Esophagus mucosa (tissue), 1 donor: ENCODE measurements around the gene EEFSEC. TPM values are rescaled to one million over a fixed set of nuclear protein-coding genes. Genes with fewer than 3 reads are reported as not detected.

ENCODE experiments used
- ATAC-seq: fragments of 200-7000 bp; cut with Tn5 transposase; one replicate; pipeline ENCODE4 v1.9.1; 2020
- total RNA-seq: library from RNA; stranded (reverse); gene quantifications from one replicate; pipeline ENCODE4 v1.2.4, GENCODE V29; 2023
- donor health status: DM: yes; HTN: yes; CAD: no.

Gene EEFSEC, protein sequence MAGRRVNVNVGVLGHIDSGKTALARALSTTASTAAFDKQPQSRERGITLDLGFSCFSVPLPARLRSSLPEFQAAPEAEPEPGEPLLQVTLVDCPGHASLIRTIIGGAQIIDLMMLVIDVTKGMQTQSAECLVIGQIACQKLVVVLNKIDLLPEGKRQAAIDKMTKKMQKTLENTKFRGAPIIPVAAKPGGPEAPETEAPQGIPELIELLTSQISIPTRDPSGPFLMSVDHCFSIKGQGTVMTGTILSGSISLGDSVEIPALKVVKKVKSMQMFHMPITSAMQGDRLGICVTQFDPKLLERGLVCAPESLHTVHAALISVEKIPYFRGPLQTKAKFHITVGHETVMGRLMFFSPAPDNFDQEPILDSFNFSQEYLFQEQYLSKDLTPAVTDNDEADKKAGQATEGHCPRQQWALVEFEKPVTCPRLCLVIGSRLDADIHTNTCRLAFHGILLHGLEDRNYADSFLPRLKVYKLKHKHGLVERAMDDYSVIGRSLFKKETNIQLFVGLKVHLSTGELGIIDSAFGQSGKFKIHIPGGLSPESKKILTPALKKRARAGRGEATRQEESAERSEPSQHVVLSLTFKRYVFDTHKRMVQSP
- total RNA-seq = 10.4 TPM

GRCh38 chr3:128153156-128154041, at the start of gene EEFSEC:
TSS of gene EEFSEC (plus strand) at chr3:128153481. CDS start at chr3:128153508, 27 bp downstream.
- ATAC-seq = peak; percentile 94

GRCh38 chr3:128107834-128108233, 45.4 kb upstream of the EEFSEC start:
- no peak for ATAC-seq

DNA sequence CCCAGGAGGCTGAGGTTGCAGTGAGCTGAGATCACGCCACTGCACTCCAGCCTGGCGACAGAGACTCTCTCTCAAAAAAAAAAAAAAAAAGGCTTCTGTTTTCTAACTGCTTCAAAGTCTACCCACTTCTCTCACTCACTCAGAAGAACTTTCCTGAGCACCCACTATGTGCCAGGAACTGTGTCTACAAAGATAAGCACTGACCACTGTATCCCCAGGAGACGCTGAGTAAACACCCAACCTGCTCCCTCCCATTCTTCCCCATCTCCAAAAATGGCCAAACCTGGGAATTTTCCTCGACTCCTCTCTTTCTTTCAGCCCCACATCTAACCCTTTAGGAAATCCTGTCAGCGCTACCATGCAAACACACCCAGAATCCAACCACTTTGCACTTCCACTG, 42.1 kb upstream of the EEFSEC start:
- ATAC-seq = no peak

GRCh38 chr3:128112357-128112968, 40.8 kb upstream of the EEFSEC start:
- ATAC-seq = peak; percentile 43

DNA sequence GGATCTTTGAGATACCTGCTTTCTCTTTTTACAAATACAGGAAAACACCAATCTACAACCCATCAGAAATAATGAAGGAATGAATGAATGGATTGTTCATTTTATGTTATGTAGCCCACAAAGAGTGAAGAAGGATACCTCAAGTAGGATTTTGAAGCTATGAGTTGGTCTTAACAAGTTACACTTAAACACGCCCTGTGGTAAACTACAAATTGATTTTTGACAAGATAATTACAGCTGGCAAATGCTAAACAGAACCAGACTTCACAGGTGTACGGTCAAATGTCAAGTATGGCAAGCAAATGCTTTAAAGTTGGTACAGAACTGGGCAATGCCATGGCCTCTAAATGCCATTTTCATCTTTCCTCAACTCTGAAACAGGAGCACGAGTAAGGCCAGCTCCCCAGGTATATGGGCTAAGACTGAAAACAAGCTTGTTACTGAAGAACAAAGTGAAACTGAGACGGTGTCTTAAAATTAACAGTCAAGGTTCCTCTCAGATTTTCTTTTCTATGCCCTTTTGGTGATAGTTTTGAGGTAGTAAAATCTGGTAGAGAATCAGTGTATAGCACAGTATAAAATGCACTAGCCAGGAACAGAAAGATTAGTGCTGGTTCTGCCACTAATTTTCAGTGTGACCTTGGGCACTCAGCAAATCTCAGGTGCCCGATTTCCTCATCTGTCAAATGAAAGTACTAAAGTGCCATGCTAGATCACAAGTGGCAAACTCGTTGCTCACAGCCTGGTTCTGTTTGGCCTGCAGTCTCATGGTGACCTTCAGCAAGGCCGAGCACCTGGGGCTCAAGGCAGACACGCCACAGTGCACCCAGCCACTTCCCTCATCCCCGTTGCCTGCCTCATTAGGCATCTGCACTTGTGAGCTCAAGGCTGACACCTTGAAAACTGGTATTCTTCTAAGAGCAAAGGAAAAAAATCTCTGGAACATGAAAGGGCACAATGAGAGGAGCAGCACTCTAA, 39.2 kb upstream of the EEFSEC start:
- no peak for ATAC-seq

GRCh38 chr3:128122013-128122412, 31.3 kb upstream of the EEFSEC start:
- no peak for ATAC-seq

- no peak for ATAC-seq
Measured at GRCh38 chr3:128123156-128123537, 30.1 kb upstream of the EEFSEC start.

GRCh38 chr3:128123538-128124368, 29.5 kb upstream of the EEFSEC start, which contains the start of gene RUVBL1:
TSS of gene RUVBL1 (minus strand) at chr3:128123812. CDS start at chr3:128123724, 88 bp downstream.
- ATAC-seq = peak; percentile 100

DNA sequence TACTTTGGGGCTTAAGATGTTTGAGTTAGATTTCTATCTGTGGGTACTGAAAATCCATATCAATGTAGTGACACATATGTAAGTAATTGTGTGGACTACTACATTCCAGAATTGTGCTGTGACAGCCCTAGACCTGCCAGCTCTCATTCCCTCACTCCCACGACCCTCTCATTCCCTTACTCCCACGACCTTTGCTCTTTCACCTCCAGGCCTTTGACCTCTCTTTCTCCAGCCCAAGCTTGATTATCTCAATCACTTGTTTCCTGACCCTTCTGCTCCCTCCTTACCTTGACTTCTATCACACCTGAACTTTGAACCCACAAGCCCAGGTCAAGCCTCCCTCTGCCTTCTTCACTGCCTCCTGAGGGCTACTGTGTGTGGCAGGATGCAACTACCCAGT, 26.0 kb upstream of the EEFSEC start:
- ATAC-seq = no peak

DNA sequence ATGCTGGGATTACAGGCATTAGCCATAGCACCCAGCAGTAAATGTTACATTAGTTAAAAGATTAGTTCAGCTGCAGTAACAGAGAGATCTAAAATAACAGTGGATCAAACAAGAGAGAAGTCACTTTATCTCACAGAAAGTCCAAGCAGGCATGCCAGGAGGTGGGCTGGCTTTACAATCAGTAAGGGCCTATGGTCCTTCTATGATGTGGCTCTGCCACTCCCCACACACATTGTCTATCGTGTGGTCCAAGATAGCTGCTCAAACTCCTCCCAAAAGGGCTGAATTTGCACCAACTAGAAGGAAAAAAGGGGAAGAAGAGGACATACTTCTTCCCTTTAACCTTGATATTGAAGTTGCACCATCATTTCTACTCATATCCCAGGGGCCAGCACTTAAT, 25.0 kb upstream of the EEFSEC start:
- ATAC-seq = no peak

- no peak for ATAC-seq
Measured at GRCh38 chr3:128131897-128132646, 21.2 kb upstream of the EEFSEC start.

DNA sequence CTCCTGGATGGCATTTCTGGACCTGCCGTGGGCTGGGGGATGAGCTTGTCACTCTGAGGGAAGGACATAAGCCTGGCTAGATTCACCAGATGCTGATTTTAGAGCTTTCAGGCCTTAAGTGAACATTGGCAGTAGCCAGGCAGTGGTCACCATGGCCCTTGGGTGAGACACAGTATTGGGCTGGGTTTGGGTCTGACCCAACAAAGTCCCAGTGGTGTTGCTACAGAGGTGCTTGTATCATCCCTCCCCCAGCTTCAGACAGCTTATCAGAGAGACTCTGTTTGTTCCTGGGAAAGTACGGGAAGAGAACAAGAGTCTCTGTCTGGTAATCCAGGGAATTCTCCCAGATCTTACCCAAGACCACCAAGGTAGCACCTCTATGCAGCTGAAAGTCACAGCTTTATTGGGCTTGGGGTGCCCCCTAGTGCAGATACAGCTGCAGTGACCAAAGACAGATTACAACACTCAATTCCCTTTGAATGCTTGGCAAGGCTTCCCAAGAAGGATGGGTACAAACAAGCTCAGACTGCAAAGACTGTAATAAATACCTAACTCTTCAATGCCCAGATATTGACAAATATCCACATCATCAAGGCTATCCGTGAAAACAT, 19.9 kb upstream of the EEFSEC start:
- peak; percentile 46 for ATAC-seq

DNA sequence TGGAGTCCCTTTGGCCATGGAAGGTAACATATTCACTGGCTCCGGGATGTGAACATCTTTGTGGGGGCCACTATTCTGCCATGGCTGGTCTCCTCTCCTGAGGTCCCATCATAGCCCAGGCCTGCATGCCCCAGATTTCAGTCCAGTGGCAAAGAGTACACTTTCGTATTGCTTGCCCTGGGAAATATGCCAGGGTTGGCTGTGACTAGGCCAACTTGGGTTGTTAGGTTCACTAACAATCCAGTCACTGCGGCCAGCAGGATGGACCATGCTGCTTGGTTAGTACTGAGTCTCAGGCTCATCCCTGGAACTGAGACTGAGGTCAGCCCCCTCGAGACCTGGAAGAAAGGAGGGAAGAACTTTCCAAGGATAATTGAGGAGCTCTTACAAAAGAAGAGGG, 9.8 kb upstream of the EEFSEC start:
- ATAC-seq = no peak

GRCh38 chr3:128144512-128145187, 8.6 kb upstream of the EEFSEC start:
- no peak for ATAC-seq

DNA sequence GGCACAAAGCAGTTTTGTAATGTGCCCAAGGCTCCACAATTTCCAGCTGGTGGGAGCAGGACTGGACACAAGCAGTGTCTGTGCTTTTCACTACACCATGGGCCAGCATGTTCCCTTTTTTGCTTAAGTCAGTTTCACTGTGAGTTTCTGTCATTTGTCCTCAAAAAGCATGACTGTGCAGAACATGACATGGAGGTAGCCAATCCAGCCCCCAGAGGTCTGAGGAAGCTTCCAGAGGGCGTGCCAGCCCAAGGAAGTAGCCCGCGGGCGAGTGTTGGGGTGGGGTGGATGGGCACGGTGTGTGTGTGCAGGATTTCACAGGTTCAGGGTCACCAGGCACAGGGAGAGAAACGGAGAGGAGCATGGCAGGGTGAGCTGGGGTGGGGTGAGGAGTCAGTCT, 8.0 kb upstream of the EEFSEC start:
- ATAC-seq = no peak

GRCh38 chr3:128146201-128146600, 7.1 kb upstream of the EEFSEC start:
- ATAC-seq = no peak

- no peak for ATAC-seq
Measured at GRCh38 chr3:128149650-128150049, 3.6 kb upstream of the EEFSEC start.

- no peak for ATAC-seq
Measured at GRCh38 chr3:128151758-128152274, 1.5 kb upstream of the EEFSEC start.
